K562 (cell line): ENCODE measurements around the gene SOX18. TPM values are rescaled to one million over a fixed set of nuclear protein-coding genes. Genes with fewer than 3 reads are reported as not detected.

Source experiments
- BRD4 ChIP-seq: fragments of 200-600 bp; sonication (generic); IDR thresholded peaks from 2 replicates; pipeline ENCODE4 v1.6.1; 2017; ENCODE audit warnings: inconsistent platforms
- CBX1 ChIP-seq: sonication (generic); IDR thresholded peaks from 2 replicates; pipeline ENCODE4 v1.6.1; 2016; ENCODE audit warnings: antibody characterized with exemption, low read depth, mild to moderate bottlenecking
- CREB1 ChIP-seq, 2 experiments: sonication (generic) in 1 of 2; formaldehyde crosslinking in 1 of 2; IDR thresholded peaks; 2 replicates each; pipeline versions ENCODE4 v1.6.1 to v1.8.0; 2012 to 2022; ENCODE audit warnings: inconsistent platforms in 1 of 2, mild to moderate bottlenecking in 1 of 2, missing genetic modification reagents in 1 of 2, moderate library complexity in 1 of 2
- CREM ChIP-seq: IDR thresholded peaks from 2 replicates; pipeline ENCODE4 v1.6.1; 2014; ENCODE audit warnings: antibody characterized with exemption, low read depth
- E2F3 ChIP-seq: fragments of 250-450 bp; sonication (Bioruptor Pico); IDR thresholded peaks from 2 replicates; pipeline ENCODE4 v1.4.0; 2020; ENCODE audit warnings: mild to moderate bottlenecking
- EZH2 ChIP-seq: IDR thresholded peaks from 2 replicates; pipeline ENCODE4 v1.6.1; 2012; ENCODE audit warnings: low read depth, mild to moderate bottlenecking, inconsistent platforms, low read length, borderline replicate concordance
- FOXA1 ChIP-seq: fragments of 450-650 bp; IDR thresholded peaks from 2 replicates; pipeline ENCODE4 v1.6.1; 2016; ENCODE audit warnings: mild to moderate bottlenecking, borderline replicate concordance
- HIVEP1 ChIP-seq: fragments of 250-450 bp; sonication (Bioruptor Pico); IDR thresholded peaks from 2 replicates; pipeline ENCODE4 v1.4.0; 2020; ENCODE audit warnings: mild to moderate bottlenecking
- MAFF ChIP-seq: IDR thresholded peaks from 2 replicates; pipeline ENCODE4 v1.6.1; 2012; ENCODE audit warnings: low read length, improper control_type of control experiment
- MAFG ChIP-seq: fragments of 450-650 bp; conservative IDR thresholded peaks from 2 replicates; pipeline ENCODE4 v1.6.1; 2016; ENCODE audit warnings: missing genetic modification characterization, missing compliant biosample characterization
- MAZ ChIP-seq, 2 experiments: fragments of 450-650 bp in 1 of 2; sonication (generic) in 1 of 2; formaldehyde crosslinking; IDR thresholded peaks in 1 of 2; conservative IDR thresholded peaks in 1 of 2; 2 replicates each; pipeline versions ENCODE4 v1.4.0 to v1.5.0; 2020; ENCODE audit warnings: mild to moderate bottlenecking in 1 of 2, missing genetic modification reagents in 1 of 2
- NFATC3 ChIP-seq: fragments of 450-650 bp; IDR thresholded peaks from 2 replicates; pipeline ENCODE4 v1.6.1; 2017; ENCODE audit warnings: mild to moderate bottlenecking
- NFIC ChIP-seq: fragments of 450-650 bp; IDR thresholded peaks from 2 replicates; pipeline ENCODE4 v1.6.1; 2017; ENCODE audit warnings: mild to moderate bottlenecking, inconsistent platforms
- PCBP1 ChIP-seq: fragments of 200-400 bp; formaldehyde crosslinking; IDR thresholded peaks from 2 replicates; pipeline ENCODE4 v1.6.1; 2018; ENCODE audit warnings: mild to moderate bottlenecking, low read depth, low read length; ENCODE audit not compliant: poor library complexity, severe bottlenecking
- POLR2G ChIP-seq: fragments of 200-400 bp; formaldehyde crosslinking; IDR thresholded peaks from 2 replicates; pipeline ENCODE4 v1.6.1; 2017; ENCODE audit warnings: low read depth, mild to moderate bottlenecking, antibody characterized with exemption, low read length, moderate library complexity
- PRPF4 ChIP-seq: fragments of 200-400 bp; formaldehyde crosslinking; IDR thresholded peaks from one replicate; pipeline ENCODE4 v1.6.1; 2017; ENCODE audit warnings: low read length, low read depth, mild to moderate bottlenecking; ENCODE audit not compliant: insufficient read depth, poor library complexity, severe bottlenecking
- SMAD3 ChIP-seq: fragments of 450-650 bp; formaldehyde crosslinking; conservative IDR thresholded peaks from 2 replicates; pipeline ENCODE4 v1.4.0; 2020; ENCODE audit warnings: mild to moderate bottlenecking
- TBP ChIP-seq: optimal IDR thresholded peaks from 2 replicates; pipeline ENCODE3; 2011; ENCODE audit warnings: low read depth, low read length, improper control_type of control experiment
- ZBTB17 ChIP-seq: fragments of 450-650 bp; formaldehyde crosslinking; IDR thresholded peaks from 2 replicates; pipeline ENCODE4 v1.4.0; 2020; ENCODE audit warnings: mild to moderate bottlenecking
- ZFPM2 ChIP-seq: fragments of 250-450 bp; sonication (Bioruptor Pico); IDR thresholded peaks from 2 replicates; pipeline ENCODE4 v1.5.1; 2022; ENCODE audit warnings: mild to moderate bottlenecking
- polyA plus RNA-seq, 8 experiments: library from polyadenylated mRNA; depleted of rRNA in 4 of 8; stranded (reverse) in 5 of 8; unstranded in 3 of 8; fragments of >200 nt; fragmentation: Nextera tagmentation in 2 of 8; fragmentation: Illumina TruSeq in 1 of 8; extraction: Ambion mirVana in 2 of 8; extraction: Trizol in 1 of 8; gene quantifications; 2 replicates each; pipeline versions ENCODE4 v1.2.1 to v1.2.3, GENCODE V29; 2011 to 2014; ENCODE audit warnings: inconsistent platforms in 1 of 8, missing spikeins in 1 of 8
- total RNA-seq, 7 experiments: library from RNA; depleted of rRNA in 6 of 7; stranded (reverse); fragments of >200 nt in 6 of 7; fragmentation: Illumina TruSeq in 2 of 7; extraction: Trizol in 2 of 7; gene quantifications; 2 replicates each; pipeline versions ENCODE4 v1.2.1 to v1.2.3, GENCODE V29; 2011 to 2021; ENCODE audit warnings: low replicate concordance in 1 of 7
- TF ChIP-seq, protein P1 (sequence below), 2 experiments: IDR thresholded peaks; 2 replicates each; pipeline ENCODE4 v1.6.1; 2012; ENCODE audit warnings: improper control_type of control experiment in 2 of 2, low read depth in 2 of 2, low read length in 2 of 2, borderline replicate concordance in 1 of 2
- TF ChIP-seq, protein P2 (sequence below): fragments of 250-450 bp; sonication (Bioruptor Pico); IDR thresholded peaks from 2 replicates; pipeline ENCODE4 v1.4.0; 2020
- TF ChIP-seq, protein P3 (sequence below), 3 experiments: fragments of 200-800 bp in 1 of 3; sonication (Bioruptor generic) in 1 of 3; sonication (generic) in 1 of 3; formaldehyde crosslinking in 1 of 3; IDR thresholded peaks; 2 replicates each; pipeline versions ENCODE4 v1.6.1 to v1.8.0; 2016 to 2022; ENCODE audit warnings: mild to moderate bottlenecking in 2 of 3, missing compliant biosample characterization in 2 of 3, missing genetic modification characterization in 2 of 3, missing genetic modification reagents in 1 of 3

The SOX18 gene
- total and polyA plus RNA-seq, 9 of the 15 experiments (the other 6 are each of a cell fraction or from before 2014, with no cell fraction given), result 0.15 to 19.8 (median 0.33) TPM

DNA sequence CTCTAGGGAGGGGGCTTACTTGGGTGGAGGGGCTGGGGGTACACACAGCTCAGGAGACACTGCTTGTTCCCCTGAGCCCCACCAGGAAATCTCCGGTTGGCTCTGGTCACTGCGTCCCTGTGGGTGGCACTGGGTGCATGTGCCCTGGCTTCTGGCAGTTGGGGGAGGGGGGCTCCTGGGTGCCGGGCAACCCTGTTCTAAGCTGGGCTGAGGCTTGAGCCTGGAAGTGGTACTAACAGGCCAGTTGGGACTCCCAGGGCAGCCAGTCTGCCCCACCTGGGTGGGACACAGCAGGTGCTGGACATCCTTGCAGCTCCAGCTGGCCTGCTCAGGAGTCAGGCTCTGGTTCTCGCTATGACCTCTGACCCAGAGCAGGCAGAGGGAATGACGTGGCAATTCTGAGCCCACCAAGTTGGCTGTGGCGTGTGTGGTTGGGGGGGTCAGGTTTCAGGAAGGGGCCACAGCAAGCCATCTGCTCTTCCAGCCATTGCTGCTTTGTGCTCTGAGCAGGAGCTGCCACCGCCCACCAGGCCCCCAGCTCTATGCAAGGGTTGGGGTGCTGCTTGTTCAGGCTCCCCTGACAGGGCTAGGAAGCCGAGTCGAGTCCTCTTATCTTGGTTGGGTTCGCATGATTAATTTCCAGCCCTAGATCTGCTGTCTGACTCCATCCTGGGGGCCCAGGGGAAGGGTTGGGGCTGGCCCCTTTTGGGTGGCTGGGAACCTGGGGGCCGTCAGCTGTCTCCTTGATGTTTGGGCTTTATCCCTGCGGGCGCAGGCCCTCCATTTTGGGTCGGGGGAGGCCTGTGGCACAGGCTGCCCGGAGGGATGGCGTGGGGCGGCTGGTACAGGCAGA, 12.9 kb downstream of the SOX18 start (continued):
- 0 out of 2 replicates have a peak, but pooled peaks have one; percentile 45 for TF ChIP-seq POLR2G
- no peak for TF ChIP-seq SMAD3 (CRISPR knock-in tag)
- TF ChIP-seq, protein P1, sequence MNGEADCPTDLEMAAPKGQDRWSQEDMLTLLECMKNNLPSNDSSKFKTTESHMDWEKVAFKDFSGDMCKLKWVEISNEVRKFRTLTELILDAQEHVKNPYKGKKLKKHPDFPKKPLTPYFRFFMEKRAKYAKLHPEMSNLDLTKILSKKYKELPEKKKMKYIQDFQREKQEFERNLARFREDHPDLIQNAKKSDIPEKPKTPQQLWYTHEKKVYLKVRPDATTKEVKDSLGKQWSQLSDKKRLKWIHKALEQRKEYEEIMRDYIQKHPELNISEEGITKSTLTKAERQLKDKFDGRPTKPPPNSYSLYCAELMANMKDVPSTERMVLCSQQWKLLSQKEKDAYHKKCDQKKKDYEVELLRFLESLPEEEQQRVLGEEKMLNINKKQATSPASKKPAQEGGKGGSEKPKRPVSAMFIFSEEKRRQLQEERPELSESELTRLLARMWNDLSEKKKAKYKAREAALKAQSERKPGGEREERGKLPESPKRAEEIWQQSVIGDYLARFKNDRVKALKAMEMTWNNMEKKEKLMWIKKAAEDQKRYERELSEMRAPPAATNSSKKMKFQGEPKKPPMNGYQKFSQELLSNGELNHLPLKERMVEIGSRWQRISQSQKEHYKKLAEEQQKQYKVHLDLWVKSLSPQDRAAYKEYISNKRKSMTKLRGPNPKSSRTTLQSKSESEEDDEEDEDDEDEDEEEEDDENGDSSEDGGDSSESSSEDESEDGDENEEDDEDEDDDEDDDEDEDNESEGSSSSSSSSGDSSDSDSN (IDR thresholded peaks at IDR 0.05; ENCODE audit: borderline replicate concordance in 1 of 2, low read depth in 2 of 2, low read length in 2 of 2), result no peak
- peak; percentile 4 for TF ChIP-seq PCBP1
- no peak for TF ChIP-seq ZFPM2 (CRISPR knock-in tag)
- TF ChIP-seq NFIC, result 0 out of 2 replicates have a peak, but pooled peaks have one; percentile 9
- TF ChIP-seq E2F3 (CRISPR knock-in tag), result no peak
- TF ChIP-seq FOXA1, result no peak
- TF ChIP-seq CBX1, result no peak
- no peak for TF ChIP-seq NFATC3
- no peak for TF ChIP-seq TBP
- peak; percentile 58; the same call in 1 of the 2 replicates for TF ChIP-seq CREM
- peak; percentile 42; the same call in 1 of the 2 replicates for TF ChIP-seq ZBTB17 (CRISPR knock-in tag)
- TF ChIP-seq MAFF, result peak; percentile 29; the same call in 1 of the 2 replicates
- TF ChIP-seq CREB1 (IDR thresholded peaks at IDR 0.05), result 0 out of 2 replicates have a peak, but pooled peaks have one; percentile 36
- TF ChIP-seq CREB1 (CRISPR knock-in tag; IDR thresholded peaks at IDR 0.05), result no peak
- TF ChIP-seq EZH2, result no peak
- TF ChIP-seq, protein P2, sequence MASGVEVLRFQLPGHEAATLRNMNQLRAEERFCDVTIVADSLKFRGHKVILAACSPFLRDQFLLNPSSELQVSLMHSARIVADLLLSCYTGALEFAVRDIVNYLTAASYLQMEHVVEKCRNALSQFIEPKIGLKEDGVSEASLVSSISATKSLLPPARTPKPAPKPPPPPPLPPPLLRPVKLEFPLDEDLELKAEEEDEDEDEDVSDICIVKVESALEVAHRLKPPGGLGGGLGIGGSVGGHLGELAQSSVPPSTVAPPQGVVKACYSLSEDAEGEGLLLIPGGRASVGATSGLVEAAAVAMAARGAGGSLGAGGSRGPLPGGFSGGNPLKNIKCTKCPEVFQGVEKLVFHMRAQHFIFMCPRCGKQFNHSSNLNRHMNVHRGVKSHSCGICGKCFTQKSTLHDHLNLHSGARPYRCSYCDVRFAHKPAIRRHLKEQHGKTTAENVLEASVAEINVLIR (CRISPR knock-in tag), result no peak
- TF ChIP-seq MAZ (CRISPR knock-in tag; conservative IDR thresholded peaks at IDR 0.05 in 1 of 2, IDR thresholded peaks at IDR 0.05 in 1 of 2), result 0 out of 4 replicates have a peak, but pooled peaks of 1 of the 2 experiments have one; percentile 40
- TF ChIP-seq HIVEP1, result no peak
- no peak for TF ChIP-seq PRPF4
- TF ChIP-seq BRD4, result no peak
- peak; percentile 74 for TF ChIP-seq MAFG (tag)
- TF ChIP-seq, protein P3, sequence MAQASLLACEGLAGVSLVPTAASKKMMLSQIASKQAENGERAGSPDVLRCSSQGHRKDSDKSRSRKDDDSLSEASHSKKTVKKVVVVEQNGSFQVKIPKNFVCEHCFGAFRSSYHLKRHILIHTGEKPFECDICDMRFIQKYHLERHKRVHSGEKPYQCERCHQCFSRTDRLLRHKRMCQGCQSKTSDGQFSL (CRISPR knock-in tag; IDR thresholded peaks at IDR 0.05), result 0 out of 2 replicates have a peak, but pooled peaks have one; percentile 54
- TF ChIP-seq, protein P3 (tag; IDR thresholded peaks at IDR 0.05), result no peak
